Measurements from ENCODE around the gene UBLCP1. TPM values are rescaled to one million over a fixed set of nuclear protein-coding genes. Genes with fewer than 3 reads are reported as not detected.

Gene UBLCP1
- total RNA-seq, 1 donor, result 36.9 TPM

GRCh38 chr5:159217236-159217635 is 45.9 kb upstream of the UBLCP1 start:
- H4K20me1 ChIP-seq (ENCODE audit: insufficient read depth, low read length), result no peaks in the 10 kb centered on the region
- H3K27ac ChIP-seq (ENCODE audit: low read depth, low read length), result no peak overlapping the region
- no peaks in the 10 kb centered on the region for H3K79me2 ChIP-seq (ENCODE audit: insufficient read depth, low read length)
- H3K4me1 ChIP-seq (ENCODE audit: insufficient read depth, low read length), result no peaks in the 10 kb centered on the region
- no peak overlapping the region for H3K4me2 ChIP-seq (ENCODE audit: insufficient read depth, low read length)
- no peaks in the 10 kb centered on the region for H3K27me3 ChIP-seq (ENCODE audit: insufficient read depth, low read length)
- no peak overlapping the region for H2AFZ ChIP-seq (ENCODE audit: low read length)
- no peaks in the 10 kb centered on the region for H3K9me3 ChIP-seq (ENCODE audit: low read depth, low read length)
- no peak for DNase-seq (ENCODE audit: insufficient read length, low spot score, missing footprints)
- no peak overlapping the region for H3K4me3 ChIP-seq (ENCODE audit: insufficient read depth, low read length)
- no peaks in the 10 kb centered on the region for H3K36me3 ChIP-seq (ENCODE audit: insufficient read depth, low read length)
- no peak for TF ChIP-seq CTCF (IDR thresholded peaks at IDR 0.05; ENCODE audit: extremely low read depth, low read depth, low read length)

DNA sequence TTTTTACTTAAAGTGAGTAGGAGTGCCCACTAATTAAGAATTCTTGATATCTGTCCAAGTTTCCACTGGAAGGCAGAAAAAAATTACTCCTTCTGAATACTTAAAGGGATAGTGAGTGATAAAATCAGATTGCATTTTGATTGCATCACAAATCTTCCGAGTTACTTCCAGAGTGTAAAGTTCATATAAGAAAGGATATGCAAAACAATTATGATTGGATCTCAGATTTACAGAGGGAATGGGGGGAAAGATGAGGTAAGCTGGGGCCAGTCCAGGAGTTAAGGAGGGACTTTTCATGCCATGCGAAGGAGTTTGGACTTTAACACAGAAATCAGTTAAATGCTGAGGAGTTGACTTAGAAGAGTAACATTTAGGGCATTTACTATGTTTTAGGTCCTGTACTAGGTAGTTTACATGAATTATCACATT is 44.5 kb upstream of the UBLCP1 start:
- Histone ChIP-seq H3K9me3 (ENCODE audit: low read depth, low read length) (no peaks in the 10 kb centered on the region), H3K27me3 (ENCODE audit: insufficient read depth, low read length) (no peaks in the 10 kb centered on the region), H3K4me1 (ENCODE audit: insufficient read depth, low read length) (no peaks in the 10 kb centered on the region), H3K27ac (ENCODE audit: low read depth, low read length) (no peak overlapping the region), H4K20me1 (ENCODE audit: insufficient read depth, low read length) (no peaks in the 10 kb centered on the region), H3K36me3 (ENCODE audit: insufficient read depth, low read length) (no peaks in the 10 kb centered on the region), H2AFZ (ENCODE audit: low read length) (no peak overlapping the region), H3K79me2 (ENCODE audit: insufficient read depth, low read length) (no peaks in the 10 kb centered on the region), H3K4me3 (ENCODE audit: insufficient read depth, low read length) (no peak overlapping the region), H3K4me2 (ENCODE audit: insufficient read depth, low read length) (no peak overlapping the region)
- DNase-seq (ENCODE audit: insufficient read length, low spot score, missing footprints), result no peak
- no peak for TF ChIP-seq CTCF (IDR thresholded peaks at IDR 0.05; ENCODE audit: extremely low read depth, low read depth, low read length)

DNA sequence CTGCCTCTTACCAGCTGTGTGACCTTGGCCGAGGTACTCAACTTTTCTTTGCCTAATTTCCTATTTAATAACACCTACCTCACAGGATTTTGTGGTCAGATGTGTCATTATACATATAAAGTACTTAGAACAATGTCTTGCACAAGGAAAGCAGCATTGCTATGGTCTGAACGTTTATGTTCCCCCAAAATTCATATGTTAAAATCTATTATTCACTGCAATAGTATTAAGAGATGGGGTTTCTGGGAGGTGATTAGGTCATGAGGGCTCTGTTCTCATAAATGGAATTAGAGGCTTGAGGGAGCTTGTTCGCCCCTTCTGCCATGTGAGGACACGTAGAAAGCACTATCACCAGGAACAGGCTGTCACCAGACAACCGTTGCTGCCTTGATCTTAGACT is 42.9 kb upstream of the UBLCP1 start:
- Histone ChIP-seq H3K4me1 (ENCODE audit: insufficient read depth, low read length) (no peaks in the 10 kb centered on the region), H3K4me3 (ENCODE audit: insufficient read depth, low read length) (no peak overlapping the region), H3K79me2 (ENCODE audit: insufficient read depth, low read length) (no peaks in the 10 kb centered on the region), H2AFZ (ENCODE audit: low read length) (no peak overlapping the region), H3K27ac (ENCODE audit: low read depth, low read length) (no peak overlapping the region), H3K4me2 (ENCODE audit: insufficient read depth, low read length) (no peak overlapping the region), H4K20me1 (ENCODE audit: insufficient read depth, low read length) (no peaks in the 10 kb centered on the region), H3K9me3 (ENCODE audit: low read depth, low read length) (no peaks in the 10 kb centered on the region), H3K36me3 (ENCODE audit: insufficient read depth, low read length) (no peaks in the 10 kb centered on the region), H3K27me3 (ENCODE audit: insufficient read depth, low read length) (no peaks in the 10 kb centered on the region)
- DNase-seq (ENCODE audit: insufficient read length, low spot score, missing footprints), result no peak
- no peak for TF ChIP-seq CTCF (IDR thresholded peaks at IDR 0.05; ENCODE audit: extremely low read depth, low read depth, low read length)

DNA sequence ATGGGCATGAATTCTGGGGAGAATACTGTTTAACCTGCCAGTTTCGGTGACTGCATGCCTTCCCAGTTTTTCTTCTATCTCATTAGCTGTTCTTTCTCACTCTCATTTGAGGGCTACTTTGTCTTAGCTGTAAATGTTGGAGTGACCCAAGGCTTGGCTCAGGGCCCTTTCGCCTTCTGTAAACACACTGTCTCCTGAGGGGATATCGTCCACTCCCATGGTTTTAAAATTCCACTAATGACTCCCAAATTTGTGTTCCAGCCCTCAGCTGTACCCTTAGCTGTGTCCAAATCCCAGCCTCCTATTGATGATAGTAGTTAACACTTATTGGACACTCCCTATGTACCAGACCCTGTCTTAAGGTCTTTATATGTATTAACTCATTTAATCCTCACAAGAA is 39.6 kb upstream of the UBLCP1 start:
- Histone ChIP-seq H3K27ac (ENCODE audit: low read depth, low read length) (no peak overlapping the region), H3K27me3 (ENCODE audit: insufficient read depth, low read length) (no peaks in the 10 kb centered on the region), H3K9me3 (ENCODE audit: low read depth, low read length) (no peaks in the 10 kb centered on the region), H3K79me2 (ENCODE audit: insufficient read depth, low read length) (no peaks in the 10 kb centered on the region), H3K4me3 (ENCODE audit: insufficient read depth, low read length) (no peak overlapping the region), H3K4me1 (ENCODE audit: insufficient read depth, low read length) (no peaks in the 10 kb centered on the region), H2AFZ (ENCODE audit: low read length) (no peak overlapping the region), H4K20me1 (ENCODE audit: insufficient read depth, low read length) (no peaks in the 10 kb centered on the region), H3K4me2 (ENCODE audit: insufficient read depth, low read length) (no peak overlapping the region), H3K36me3 (ENCODE audit: insufficient read depth, low read length) (no peaks in the 10 kb centered on the region)
- no peak for DNase-seq (ENCODE audit: insufficient read length, low spot score, missing footprints)
- no peak for TF ChIP-seq CTCF (IDR thresholded peaks at IDR 0.05; ENCODE audit: extremely low read depth, low read depth, low read length)
